Astrocyte (in vitro differentiated cells and primary cell): Measurements from ENCODE around the gene CDX2. TPM values are rescaled to one million over a fixed set of nuclear protein-coding genes. Genes with fewer than 3 reads are reported as not detected.
A peak's percentile ranks its signal among the peaks of the same experiment; 100 is the strongest.

ENCODE experiments used
- DNase-seq: peaks from one replicate; pipeline ENCODE4 v3.0.0-alpha.2; 2010; ENCODE audit warnings: low read depth
- FAIRE-seq: peaks from 2 replicates; lab custom pipeline; 2011; peaks lifted over from hg19 to GRCh38; lab: Jason Lieb, UNC
- H2AFZ ChIP-seq: 2 replicates; pipeline ENCODE4 v1.6.0; 2012; ENCODE audit warnings: low read depth, low read length, inconsistent platforms
- H3K27ac ChIP-seq: 2 replicates; pipeline ENCODE4 v1.5.1; 2011; ENCODE audit warnings: low read depth, low read length, inconsistent platforms
- H3K27me3 ChIP-seq: 2 replicates; pipeline ENCODE4 v1.6.0; 2011; ENCODE audit warnings: low read length, inconsistent platforms; ENCODE audit not compliant: insufficient read depth
- H3K36me3 ChIP-seq: 2 replicates; pipeline ENCODE4 v1.5.1; 2011; ENCODE audit warnings: low read length, inconsistent platforms; ENCODE audit not compliant: insufficient read depth
- H3K4me1 ChIP-seq: 2 replicates; pipeline ENCODE4 v1.5.1; 2011; ENCODE audit warnings: low read length, inconsistent platforms; ENCODE audit not compliant: insufficient read depth
- H3K4me2 ChIP-seq: 2 replicates; pipeline ENCODE4 v1.6.0; 2012; ENCODE audit warnings: low read length, inconsistent platforms
- H3K4me3 ChIP-seq: 2 replicates; pipeline ENCODE4 v1.5.1; 2011; ENCODE audit warnings: low read depth, mild to moderate bottlenecking, low read length, inconsistent platforms; ENCODE audit not compliant: insufficient read depth
- H3K79me2 ChIP-seq: 2 replicates; pipeline ENCODE4 v1.6.0; 2012; ENCODE audit warnings: mild to moderate bottlenecking, low read length, inconsistent platforms; ENCODE audit not compliant: insufficient read depth
- H3K9ac ChIP-seq: 2 replicates; pipeline ENCODE4 v1.6.0; 2012; ENCODE audit warnings: mild to moderate bottlenecking, low read length, inconsistent platforms
- H3K9me3 ChIP-seq: 2 replicates; pipeline ENCODE4 v1.5.1; 2012; ENCODE audit warnings: low read depth, mild to moderate bottlenecking, low read length, inconsistent platforms; ENCODE audit not compliant: insufficient read depth
- H4K20me1 ChIP-seq: 2 replicates; pipeline ENCODE4 v1.6.0; 2012; ENCODE audit warnings: low read length, inconsistent platforms; ENCODE audit not compliant: insufficient read depth
- H3K27ac Mint-ChIP-seq: one replicate; pipeline ENCODE4 v1.8.0; 2021; ENCODE audit warnings: mild to moderate bottlenecking, mixed read lengths; ENCODE audit not compliant: unreplicated experiment
- H3K27me3 Mint-ChIP-seq: one replicate; pipeline ENCODE4 v1.8.0; 2021; ENCODE audit warnings: low read depth, mixed read lengths; ENCODE audit not compliant: unreplicated experiment
- H3K36me3 Mint-ChIP-seq: one replicate; pipeline ENCODE4 v1.8.0; 2021; ENCODE audit warnings: low read depth, mixed read lengths; ENCODE audit not compliant: unreplicated experiment
- H3K4me1 Mint-ChIP-seq: one replicate; pipeline ENCODE4 v1.8.0; 2021; ENCODE audit warnings: low read depth, mixed read lengths; ENCODE audit not compliant: unreplicated experiment
- H3K4me3 Mint-ChIP-seq: one replicate; pipeline ENCODE4 v1.8.0; 2021; ENCODE audit warnings: mild to moderate bottlenecking, moderate library complexity, mixed read lengths; ENCODE audit not compliant: unreplicated experiment
- H3K9me3 Mint-ChIP-seq: one replicate; pipeline ENCODE4 v1.8.0; 2021; ENCODE audit warnings: mild to moderate bottlenecking, mixed read lengths; ENCODE audit not compliant: unreplicated experiment
- EZH2 ChIP-seq: IDR thresholded peaks from 2 replicates; pipeline ENCODE4 v1.6.1; 2012; ENCODE audit warnings: mild to moderate bottlenecking, low read length, inconsistent platforms; ENCODE audit not compliant: insufficient read depth
- total RNA-seq: library from RNA; stranded (reverse); gene quantifications from 2 replicates; pipeline ENCODE4 v1.2.1, GENCODE V29; 2021
- TF ChIP-seq, protein P1 (sequence below): IDR thresholded peaks from 2 replicates; pipeline ENCODE4 v1.5.1; 2011; ENCODE audit warnings: low read depth, mild to moderate bottlenecking, inconsistent platforms, low read length, moderate library complexity; ENCODE audit not compliant: insufficient read depth

CDX2 gene
- total RNA-seq, 1 donor from 2014 or later, result not detected

DNA sequence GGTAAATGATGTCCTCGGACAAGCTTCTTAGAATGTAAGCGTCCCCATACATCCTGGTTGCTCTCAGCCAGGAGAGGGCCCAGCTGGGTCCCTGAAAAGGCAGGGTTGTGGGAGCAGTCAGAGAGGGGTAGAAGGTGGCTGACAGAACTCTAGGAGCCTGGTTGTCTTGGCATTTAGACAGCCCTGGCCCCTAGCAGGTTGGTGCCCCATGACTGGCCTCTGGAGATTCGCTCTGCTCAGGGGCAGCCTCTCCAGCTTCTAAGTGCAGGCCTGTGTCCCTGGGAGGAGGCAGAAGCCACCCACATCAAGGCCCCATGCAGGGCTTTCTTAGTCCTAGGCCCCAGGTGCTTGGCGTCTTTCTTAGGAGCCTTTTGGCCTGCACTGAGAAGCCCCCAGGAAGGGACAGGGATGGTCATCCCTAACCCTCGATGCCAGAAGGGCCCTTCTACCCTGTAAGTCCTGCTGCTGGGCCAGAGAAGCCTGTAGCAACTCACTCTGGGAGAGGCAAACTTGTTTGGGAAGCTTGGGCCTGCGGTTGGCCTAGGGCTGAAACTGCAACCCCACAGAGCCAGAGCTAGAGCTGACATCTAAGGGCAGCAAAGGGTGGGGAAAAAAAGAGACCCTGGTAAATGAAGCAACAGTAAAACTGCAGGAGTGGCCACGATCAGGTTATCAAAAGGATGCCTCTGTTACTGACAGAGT, 2.8 kb upstream of the CDX2 start:
- TF ChIP-seq EZH2, result no peak
- TF ChIP-seq, protein P1, sequence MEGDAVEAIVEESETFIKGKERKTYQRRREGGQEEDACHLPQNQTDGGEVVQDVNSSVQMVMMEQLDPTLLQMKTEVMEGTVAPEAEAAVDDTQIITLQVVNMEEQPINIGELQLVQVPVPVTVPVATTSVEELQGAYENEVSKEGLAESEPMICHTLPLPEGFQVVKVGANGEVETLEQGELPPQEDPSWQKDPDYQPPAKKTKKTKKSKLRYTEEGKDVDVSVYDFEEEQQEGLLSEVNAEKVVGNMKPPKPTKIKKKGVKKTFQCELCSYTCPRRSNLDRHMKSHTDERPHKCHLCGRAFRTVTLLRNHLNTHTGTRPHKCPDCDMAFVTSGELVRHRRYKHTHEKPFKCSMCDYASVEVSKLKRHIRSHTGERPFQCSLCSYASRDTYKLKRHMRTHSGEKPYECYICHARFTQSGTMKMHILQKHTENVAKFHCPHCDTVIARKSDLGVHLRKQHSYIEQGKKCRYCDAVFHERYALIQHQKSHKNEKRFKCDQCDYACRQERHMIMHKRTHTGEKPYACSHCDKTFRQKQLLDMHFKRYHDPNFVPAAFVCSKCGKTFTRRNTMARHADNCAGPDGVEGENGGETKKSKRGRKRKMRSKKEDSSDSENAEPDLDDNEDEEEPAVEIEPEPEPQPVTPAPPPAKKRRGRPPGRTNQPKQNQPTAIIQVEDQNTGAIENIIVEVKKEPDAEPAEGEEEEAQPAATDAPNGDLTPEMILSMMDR, result no peak
- H3K36me3 Mint-ChIP-seq, result peaks cover 3% of the 10 kb centered on the region
- Histone ChIP-seq H3K79me2 (no peaks in the 10 kb centered on the region), H3K9ac (no peak overlapping the region), H3K27me3 (peaks cover 91% of the 10 kb centered on the region), H3K4me3 (no peak overlapping the region), H4K20me1 (no peaks in the 10 kb centered on the region), H3K9me3 (no peaks in the 10 kb centered on the region), H2AFZ (no peak overlapping the region), H3K36me3 (no peaks in the 10 kb centered on the region), H3K4me2 (no peak overlapping the region), H3K4me1 (no peaks in the 10 kb centered on the region), H3K27ac (no peak overlapping the region)
- peaks cover 26% of the 10 kb centered on the region for H3K9me3 Mint-ChIP-seq
- no peak overlapping the region for H3K27ac Mint-ChIP-seq
- FAIRE-seq, result no peak
- no peak for DNase-seq
- peaks cover 84% of the 10 kb centered on the region for H3K27me3 Mint-ChIP-seq
- H3K4me3 Mint-ChIP-seq, result no peak overlapping the region
- peaks cover 1% of the 10 kb centered on the region for H3K4me1 Mint-ChIP-seq

DNA sequence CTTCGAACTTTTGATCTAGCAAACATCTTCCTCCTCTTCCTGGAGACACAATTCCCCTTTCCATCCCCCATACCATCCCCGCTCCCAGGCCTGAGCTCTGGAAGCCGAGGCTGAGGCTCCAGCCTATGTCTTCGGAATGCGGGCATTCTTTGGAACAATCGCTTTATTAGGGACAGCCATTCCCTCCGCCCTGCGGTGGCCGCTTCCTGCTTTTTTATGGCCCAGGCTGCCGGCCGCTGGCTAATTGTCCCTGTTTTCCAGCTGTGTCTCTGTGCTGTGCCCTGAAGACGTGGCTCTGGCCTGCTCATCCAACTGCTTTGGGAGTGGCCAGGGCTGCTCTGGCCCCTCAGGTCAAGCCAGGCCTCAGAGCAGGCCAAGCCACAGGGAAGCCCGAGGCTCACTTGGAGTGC, 2.1 kb upstream of the CDX2 start:
- H3K4me3 ChIP-seq, result no peak overlapping the region
- no peak overlapping the region for H3K4me3 Mint-ChIP-seq
- no peak overlapping the region for H2AFZ ChIP-seq
- no peak overlapping the region for H3K27ac Mint-ChIP-seq
- peaks cover 3% of the 10 kb centered on the region for H3K36me3 Mint-ChIP-seq
- TF ChIP-seq, protein P1, result no peak
- peak; percentile 62 for TF ChIP-seq EZH2
- peaks cover 83% of the 10 kb centered on the region for H3K27me3 Mint-ChIP-seq
- DNase-seq (no peak), FAIRE-seq (no peak)
- no peaks in the 10 kb centered on the region for H3K36me3 ChIP-seq
- no peak overlapping the region for H3K27ac ChIP-seq
- H3K4me2 ChIP-seq, result no peak overlapping the region
- no peaks in the 10 kb centered on the region for H4K20me1 ChIP-seq
- no peak overlapping the region for H3K9ac ChIP-seq
- H3K27me3 ChIP-seq, result peaks cover 90% of the 10 kb centered on the region
- peaks cover 26% of the 10 kb centered on the region for H3K9me3 Mint-ChIP-seq
- H3K4me1 ChIP-seq, result no peaks in the 10 kb centered on the region
- H3K9me3 ChIP-seq, result no peaks in the 10 kb centered on the region
- H3K4me1 Mint-ChIP-seq, result peaks cover 1% of the 10 kb centered on the region
- no peaks in the 10 kb centered on the region for H3K79me2 ChIP-seq
